Activated CD4-positive, alpha-beta T cell treated with anti-CD3 and anti-CD28 coated beads, Interleukin-2, Interleukin-4, amounts not matched to agents 100 ng/mL and 50 ng/mL, durations not matched to agents 16 hours and 8 hours (primary cell): ENCODE data around the gene OR5AU1.

ENCODE experiments used
- DNase-seq: peaks from one replicate; pipeline ENCODE4 v3.0.0-alpha.2; 2020; ENCODE audit warnings: low spot score

Gene OR5AU1

DNA sequence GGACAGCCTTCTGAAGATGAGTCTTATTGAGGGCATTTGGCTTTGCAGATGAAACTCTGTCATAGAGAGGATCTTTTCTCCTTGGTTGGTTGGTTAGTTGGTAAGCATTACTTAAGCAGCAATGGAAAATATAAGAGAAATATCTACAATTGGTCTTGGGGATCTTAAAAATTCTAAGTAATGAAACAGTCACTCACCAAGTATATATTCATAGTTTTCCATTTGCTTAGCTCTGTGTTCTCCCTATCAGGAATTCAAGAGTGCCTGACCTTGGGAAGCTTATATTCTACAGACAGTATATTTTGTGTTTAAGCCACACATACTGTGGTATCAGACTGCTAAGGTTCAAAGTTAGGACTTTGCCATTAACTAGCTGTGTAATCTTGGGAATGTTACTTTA lies at the start of gene OR5AU1:
TSS of gene OR5AU1 (minus strand) at position 101 of the 400 bp plus-strand sequence. CDS start 191 bp downstream, outside the sequence.
- no peak for DNase-seq

DNA sequence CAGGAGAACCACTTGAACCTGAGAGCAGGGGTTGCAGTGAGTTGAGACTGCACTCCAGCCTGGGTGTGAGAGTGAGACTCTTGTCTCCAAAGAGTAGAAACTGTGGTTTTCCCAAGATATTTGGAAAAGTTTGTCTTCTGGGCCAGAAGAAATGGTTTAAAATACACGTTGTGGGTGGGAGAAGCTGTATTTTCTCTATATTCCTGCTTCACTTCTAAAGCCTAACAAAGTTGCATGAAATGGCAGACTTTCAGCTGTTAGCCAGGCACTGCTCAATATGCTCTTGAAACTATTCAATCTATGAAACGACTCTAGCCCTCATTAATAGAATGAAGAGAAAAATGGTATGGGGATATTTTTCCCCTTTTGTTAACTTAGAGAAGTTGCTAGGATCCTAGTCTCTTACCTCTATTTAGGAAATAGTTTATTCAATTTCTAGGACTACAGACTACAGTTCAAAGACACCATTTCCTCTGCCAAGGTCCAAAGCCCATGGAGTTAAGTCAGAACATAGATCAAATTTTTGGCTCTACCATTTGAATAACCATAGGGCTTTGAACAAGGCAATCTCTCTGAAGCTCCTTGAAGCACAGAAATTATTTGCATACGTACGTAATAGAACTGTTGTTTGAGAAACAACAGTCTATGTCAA lies 49.3 kb upstream of the OR5AU1 start:
- DNase-seq = no peak

- DNase-seq = no peak
Measured at GRCh38 chr14:21204167-21205025, 48.5 kb upstream of the OR5AU1 start.

GRCh38 chr14:21203470-21204166 lies 47.8 kb upstream of the OR5AU1 start:
- no peak for DNase-seq

DNA sequence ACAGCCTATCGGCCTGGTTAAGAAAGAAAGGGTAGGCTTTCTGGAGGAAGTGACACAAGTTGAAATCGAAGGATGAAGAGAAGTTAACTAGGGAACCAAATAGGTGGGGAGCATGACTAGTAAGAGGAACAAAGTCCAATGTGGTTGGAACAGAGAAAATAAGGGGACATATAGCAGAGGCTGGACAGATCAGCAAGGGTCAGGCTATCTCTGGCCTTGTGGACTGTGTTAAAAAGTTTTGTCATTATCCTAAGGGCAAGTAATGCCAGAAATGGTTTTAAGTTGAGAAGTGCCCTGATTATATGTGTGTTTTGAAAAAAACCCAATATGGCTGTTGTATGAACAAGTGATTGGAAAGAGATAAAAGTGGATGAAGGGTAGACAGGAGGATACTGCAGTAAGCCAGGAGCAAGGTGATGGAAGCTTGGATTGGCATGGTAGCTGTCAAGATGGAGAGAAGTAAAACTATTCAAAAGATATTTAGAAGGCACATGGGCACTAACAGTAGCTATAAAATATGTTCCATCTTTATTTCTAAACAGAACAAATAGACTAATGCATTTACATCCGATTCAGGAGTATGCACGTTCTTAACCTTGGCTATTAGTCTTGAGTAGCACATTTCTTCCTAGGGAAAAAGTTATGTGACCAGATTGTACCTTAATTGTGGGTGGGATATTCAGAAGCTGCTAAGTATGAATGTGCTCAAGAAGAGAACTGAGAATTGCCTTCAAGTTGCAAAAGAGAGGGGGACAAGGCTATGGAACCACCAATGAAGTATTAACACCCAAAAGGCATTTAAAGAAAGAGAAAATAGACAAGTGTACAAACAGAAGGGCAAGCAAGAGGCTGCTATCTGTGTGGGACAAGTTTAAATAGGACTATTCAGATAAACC lies 46.8 kb upstream of the OR5AU1 start:
- DNase-seq = no peak

DNA sequence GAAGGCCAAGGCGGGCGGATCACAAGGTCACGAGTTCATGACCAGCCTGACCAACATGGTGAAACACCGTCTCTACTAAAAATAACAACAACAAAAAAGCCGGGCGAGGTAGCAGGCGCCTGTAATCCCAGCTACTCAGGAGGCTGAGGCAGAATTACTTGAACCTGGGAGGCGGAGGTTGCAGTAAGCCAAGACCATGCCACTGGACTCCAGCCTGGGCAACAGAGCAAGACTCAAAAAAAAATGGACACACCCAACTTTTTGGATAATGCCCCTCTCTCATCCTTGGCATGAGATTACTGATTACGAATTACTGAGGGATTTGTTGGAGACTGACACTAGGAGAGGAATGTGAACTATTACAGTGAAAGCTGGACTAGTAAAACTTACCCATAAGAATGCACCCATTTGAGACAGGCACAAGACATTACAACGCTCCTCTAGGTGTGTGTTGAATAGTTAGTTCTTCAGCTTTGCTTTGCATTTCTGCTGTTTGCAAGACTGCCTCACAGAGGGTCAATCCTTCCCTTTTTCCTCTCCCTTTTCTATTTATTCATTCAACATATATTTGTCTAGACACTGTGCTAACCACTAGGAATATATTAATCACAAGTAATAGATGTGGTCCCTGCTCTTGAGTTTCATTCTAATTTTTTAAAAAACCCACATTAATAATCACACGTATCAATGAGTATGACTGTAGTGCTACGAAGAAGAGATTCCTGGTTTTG lies 46.0 kb upstream of the OR5AU1 start:
- DNase-seq = no peak

DNA sequence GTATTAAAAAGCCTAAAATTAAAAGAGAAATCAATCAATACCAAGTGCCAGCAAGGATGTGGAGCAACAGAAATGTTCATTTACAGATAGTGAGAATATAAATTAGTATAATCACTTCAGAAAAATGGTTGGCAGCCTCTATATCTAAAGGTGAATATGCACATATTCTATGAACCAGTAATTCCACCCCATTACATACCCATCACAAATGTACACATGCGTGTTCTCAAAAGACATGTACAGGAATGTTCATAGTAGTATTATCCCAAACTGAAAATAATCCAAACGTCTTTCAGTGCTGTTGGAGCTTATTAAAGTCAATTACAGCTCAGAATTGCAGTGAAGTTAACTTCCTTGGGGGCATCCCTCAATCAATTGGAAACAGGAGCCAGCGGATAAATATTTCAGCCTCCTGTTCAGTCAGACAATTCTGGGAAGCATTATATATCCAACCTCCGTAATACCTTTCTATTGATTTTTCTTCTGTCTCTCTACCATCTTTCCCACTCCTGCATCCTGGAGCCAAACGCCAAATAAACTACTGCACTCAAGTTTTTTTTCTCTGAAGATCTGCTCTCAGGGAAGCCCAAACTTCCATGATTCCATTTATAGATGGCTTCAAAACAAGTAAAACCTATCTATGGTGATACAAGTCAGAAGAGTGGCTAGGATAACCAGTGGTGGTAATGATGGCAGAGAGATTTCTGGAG lies 45.0 kb upstream of the OR5AU1 start:
- no peak for DNase-seq

GRCh38 chr14:21199611-21200560 lies 44.0 kb upstream of the OR5AU1 start:
- no peak for DNase-seq

DNA sequence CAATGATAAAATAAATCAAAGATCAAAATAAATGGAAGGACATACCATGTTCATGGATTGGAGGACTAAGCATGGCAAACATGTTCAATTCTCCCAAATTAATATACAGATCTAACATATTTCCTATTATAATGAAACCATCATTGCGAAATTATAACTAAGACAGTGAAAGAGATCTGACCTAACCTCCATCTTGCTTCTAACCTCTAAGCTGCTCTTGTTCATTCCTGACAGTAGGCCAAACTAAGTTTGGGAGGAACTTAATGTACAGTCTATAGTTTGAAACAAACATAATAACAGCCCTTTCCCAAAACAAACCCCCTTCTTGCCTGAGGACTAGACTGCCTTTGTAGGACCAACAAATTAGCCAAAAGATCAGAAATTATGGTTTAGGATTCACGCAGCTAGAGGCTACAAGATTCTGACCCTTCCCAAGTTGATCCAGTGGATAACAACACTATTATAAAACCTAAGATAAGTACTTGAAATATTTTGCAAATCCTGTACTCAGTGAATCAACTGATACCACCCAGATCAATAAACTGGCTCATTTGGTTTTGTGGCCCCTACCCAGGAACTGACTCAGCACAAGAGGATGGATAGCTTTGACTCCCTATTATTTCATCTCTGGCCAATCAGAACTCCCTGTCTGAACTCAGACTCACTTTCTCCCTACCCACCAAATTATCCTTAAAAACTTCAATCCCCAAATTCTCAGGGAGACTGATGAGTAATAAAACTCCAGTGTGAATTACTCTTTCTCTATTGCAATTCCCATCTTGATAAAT lies 41.7 kb upstream of the OR5AU1 start:
- no peak for DNase-seq

GRCh38 chr14:21194597-21194996 lies 38.7 kb upstream of the OR5AU1 start:
- DNase-seq = no peak

- DNase-seq = no peak
Measured at GRCh38 chr14:21192875-21193535, 37.1 kb upstream of the OR5AU1 start.

- DNase-seq = no peak
Measured at GRCh38 chr14:21192447-21192822, 36.6 kb upstream of the OR5AU1 start.

GRCh38 chr14:21191809-21192446 lies 36.1 kb upstream of the OR5AU1 start:
- DNase-seq = peak; percentile 62

GRCh38 chr14:21191261-21191808 lies 35.5 kb upstream of the OR5AU1 start:
- DNase-seq = no peak

DNA sequence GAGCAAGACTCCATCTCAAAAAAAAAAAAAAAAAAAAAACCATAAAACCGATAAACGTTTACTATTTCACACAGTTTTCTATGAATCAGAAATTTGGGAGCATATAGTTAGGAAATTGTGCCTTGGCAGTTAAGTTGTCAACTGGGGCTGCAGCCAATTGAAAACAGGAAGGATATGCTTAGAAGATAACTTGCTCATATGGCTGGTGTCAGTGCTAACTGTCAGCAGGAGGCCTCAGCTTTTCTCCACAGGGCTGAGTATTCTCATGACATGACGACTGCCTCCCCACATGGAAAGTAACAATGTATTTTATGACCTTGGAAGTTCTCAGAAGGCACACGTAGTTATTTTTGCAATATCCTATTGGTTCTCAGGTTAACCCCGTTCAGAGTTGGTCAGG lies 29.6 kb upstream of the OR5AU1 start:
- DNase-seq = no peak

DNA sequence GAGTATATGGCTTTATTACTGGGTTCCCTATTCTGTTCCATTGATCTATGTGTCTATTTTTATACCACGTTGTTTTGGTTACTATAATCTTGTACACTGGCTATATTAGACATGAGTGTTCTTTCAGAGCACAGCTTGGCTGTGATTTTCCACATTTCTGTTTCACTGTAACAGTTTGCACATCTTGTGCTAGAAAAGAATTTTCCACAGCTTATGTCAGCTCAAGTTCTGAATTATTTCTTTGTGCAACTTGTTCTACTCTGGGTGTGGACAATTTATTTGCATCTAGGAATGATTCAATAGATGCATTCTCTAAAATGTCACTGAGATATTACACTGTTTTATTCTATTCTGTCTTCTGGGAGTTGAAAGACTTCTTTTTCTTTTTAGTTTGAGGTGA lies 28.4 kb upstream of the OR5AU1 start:
- no peak for DNase-seq

- no peak for DNase-seq
Measured at GRCh38 chr14:21182166-21182565, 26.3 kb upstream of the OR5AU1 start.
